Fibroblast of pulmonary artery (primary cell): ENCODE measurements around the gene PHF3.

Experiments used
- DNase-seq: peaks from one replicate; pipeline ENCODE4 v3.0.0-alpha.2; 2010; ENCODE audit warnings: low read depth
- H3K4me3 ChIP-seq: replicated peaks from 2 replicates; pipeline ENCODE4 v1.5.1; 2011; ENCODE audit warnings: low read depth, mild to moderate bottlenecking, control low read depth, low read length, moderate library complexity
- CTCF ChIP-seq: IDR thresholded peaks from 2 replicates; pipeline ENCODE4 v1.5.1; 2011; ENCODE audit warnings: mild to moderate bottlenecking, control low read depth, low read length, inconsistent platforms; ENCODE audit errors: missing control alignments

PHF3 gene

GRCh38 chr6:63649269-63649668 lies 13.7 kb downstream of the PHF3 start:
- H3K4me3 ChIP-seq: no peak overlapping the region
- DNase-seq: no peak
- TF ChIP-seq CTCF: no peak

DNA sequence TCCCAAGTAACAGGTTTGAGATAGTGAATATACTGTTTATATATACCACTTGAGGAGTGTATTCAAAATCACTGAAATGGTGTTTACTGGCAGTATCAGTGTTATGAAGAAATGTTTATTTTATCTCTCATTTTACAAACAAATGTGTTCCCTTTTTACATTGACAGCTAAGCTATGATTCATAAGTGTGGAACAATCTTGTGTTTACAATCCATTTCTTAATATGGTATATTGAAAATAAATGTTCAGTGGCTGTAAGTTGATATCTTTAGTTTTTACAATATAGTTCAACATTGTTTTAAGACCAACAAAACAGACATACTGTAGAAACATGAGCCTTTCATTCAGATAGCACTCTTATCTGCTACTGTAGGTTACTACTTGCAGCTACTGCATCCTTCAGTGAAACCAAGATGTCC lies 14.3 kb downstream of the PHF3 start:
- H3K4me3 ChIP-seq: no peak overlapping the region
- no peak for TF ChIP-seq CTCF
- no peak for DNase-seq

DNA sequence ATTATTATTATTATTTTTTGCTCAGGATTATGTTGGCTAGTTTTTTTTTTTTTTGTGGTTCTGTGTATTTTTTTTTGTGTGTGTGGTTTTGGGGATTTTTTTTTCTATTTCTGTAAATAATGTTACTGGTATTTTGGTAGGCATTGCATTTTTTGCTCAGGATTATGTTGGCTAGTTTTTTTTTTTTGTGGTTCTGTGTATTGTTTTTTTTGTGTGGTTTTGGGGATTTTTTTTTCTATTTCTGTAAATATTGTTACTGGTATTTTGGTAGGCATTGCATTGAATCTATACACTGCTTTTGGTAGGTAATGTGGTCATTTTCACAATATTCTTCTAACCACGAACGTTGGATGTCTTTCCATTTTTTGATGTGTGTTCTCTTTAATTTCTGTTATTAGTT lies 17.4 kb downstream of the PHF3 start:
- no peak for DNase-seq
- no peak overlapping the region for H3K4me3 ChIP-seq
- TF ChIP-seq CTCF: no peak

DNA sequence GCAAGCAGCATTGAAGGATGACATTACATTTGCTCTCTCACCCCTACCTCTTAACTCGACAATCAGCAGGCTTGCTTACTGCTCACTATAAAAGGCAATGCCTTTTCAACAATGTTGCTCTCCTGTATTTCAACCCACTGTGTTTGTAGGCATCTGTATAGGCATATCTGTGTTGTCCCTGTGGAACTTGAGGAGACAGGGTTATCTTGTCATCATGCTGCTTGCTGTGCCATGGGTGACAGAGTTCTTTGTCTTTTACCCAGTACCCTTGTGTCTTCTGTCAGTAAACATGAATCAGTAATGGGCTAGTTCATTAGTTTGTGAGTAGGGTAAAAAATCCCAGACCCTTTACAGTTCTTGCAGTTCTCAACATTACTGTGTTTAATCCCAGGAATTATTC lies 25.2 kb downstream of the PHF3 start:
- TF ChIP-seq CTCF: no peak
- no peak overlapping the region for H3K4me3 ChIP-seq
- no peak for DNase-seq

DNA sequence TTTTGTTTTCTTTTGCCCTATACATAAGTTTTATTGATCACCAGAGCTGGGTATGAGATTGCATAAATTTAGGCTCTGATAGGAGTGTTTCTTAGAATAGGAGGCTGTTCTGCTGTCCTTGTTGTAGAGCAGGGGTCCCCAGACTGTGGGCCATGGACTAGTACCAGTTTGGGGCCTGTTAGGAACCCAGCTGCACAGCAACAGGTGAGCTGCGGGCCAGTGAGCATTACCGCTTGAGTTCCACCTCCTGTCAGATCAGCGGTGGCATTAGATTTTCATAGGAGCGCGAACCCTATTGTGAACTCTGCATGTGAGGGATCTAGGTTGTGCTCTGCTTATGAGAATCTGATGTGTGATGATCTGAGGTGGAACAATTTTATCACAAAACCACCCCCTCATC lies 26.2 kb downstream of the PHF3 start:
- no peak for TF ChIP-seq CTCF
- no peak for DNase-seq
- H3K4me3 ChIP-seq: no peak overlapping the region

DNA sequence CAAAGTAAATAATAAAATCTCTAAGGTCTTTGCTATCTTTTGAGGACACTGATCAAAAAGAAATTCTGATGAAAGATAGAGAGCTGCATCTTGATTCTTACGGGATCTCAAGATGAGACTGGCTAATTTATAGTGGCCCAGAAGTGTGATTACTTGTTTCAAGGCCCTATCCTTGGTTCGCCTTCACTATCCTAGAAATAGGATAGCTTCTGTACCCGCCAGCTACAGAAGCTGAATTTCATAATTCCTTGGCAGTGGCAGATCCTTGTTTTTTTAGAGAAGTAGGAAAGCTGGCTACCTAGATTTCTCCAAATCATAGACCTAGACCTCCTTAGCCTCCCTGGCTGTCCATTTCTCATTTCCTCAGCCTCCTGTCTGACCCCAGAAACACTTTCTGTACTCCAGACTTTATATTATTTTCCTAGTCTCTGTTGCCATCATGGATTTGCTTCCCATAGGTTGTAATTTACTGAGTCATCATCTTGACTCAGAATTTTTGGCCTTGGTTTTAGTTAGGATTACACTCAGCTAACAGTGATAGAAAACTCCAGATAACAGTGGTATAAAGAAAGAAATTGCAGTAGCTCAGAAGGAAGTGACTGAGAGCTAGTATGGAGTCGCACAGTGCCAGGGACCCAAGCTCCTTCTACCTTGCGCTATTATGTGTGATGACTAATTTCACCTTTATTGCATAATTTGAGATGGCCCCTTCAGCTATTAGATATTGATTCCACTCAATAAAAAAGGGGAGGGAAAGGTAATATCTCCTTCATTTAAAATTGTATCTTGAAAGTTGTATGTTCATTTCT lies 27.7 kb downstream of the PHF3 start:
- DNase-seq: peak; percentile 82
- no peak overlapping the region for H3K4me3 ChIP-seq

More for the DNA sequence above, 27.7 kb downstream of the PHF3 start:
- TF ChIP-seq CTCF: no peak
